H9 (cell line): ENCODE measurements around the gene AFDN. TPM values are rescaled to one million over a fixed set of nuclear protein-coding genes. Genes with fewer than 3 reads are reported as not detected.

Experiments
- DNase-seq: peaks from one replicate; pipeline ENCODE4 v3.0.0-alpha.2; 2017
- H2AFZ ChIP-seq: one replicate; pipeline ENCODE4 v1.6.1; 2013; ENCODE audit warnings: mild to moderate bottlenecking, low read length, control low read depth, moderate library complexity
- H2AK5ac ChIP-seq: 2 replicates; pipeline ENCODE4 v1.6.1; 2013; ENCODE audit warnings: low read length, control low read depth, mixed read lengths; ENCODE audit not compliant: insufficient read length
- H2BK120ac ChIP-seq: one replicate; pipeline ENCODE4 v1.6.1; 2013; ENCODE audit warnings: low read depth, mild to moderate bottlenecking, low read length, control low read depth, inconsistent platforms; ENCODE audit not compliant: poor library complexity, severe bottlenecking
- H2BK12ac ChIP-seq: 2 replicates; pipeline ENCODE4 v1.6.1; 2013; ENCODE audit warnings: low read length, control low read depth, mixed read lengths, low read depth; ENCODE audit not compliant: insufficient read length
- H2BK15ac ChIP-seq: 2 replicates; pipeline ENCODE4 v1.6.1; 2013; ENCODE audit warnings: low read depth, low read length, control low read depth
- H2BK20ac ChIP-seq: one replicate; pipeline ENCODE4 v1.6.1; 2013; ENCODE audit warnings: low read depth, mild to moderate bottlenecking, low read length, control low read depth, inconsistent platforms; ENCODE audit not compliant: poor library complexity, severe bottlenecking
- H2BK5ac ChIP-seq: 2 replicates; pipeline ENCODE4 v1.6.1; 2013; ENCODE audit warnings: low read length, control low read depth, mixed read lengths; ENCODE audit not compliant: insufficient read length
- H3K14ac ChIP-seq: 2 replicates; pipeline ENCODE4 v1.6.1; 2013; ENCODE audit warnings: low read length, control low read depth; ENCODE audit not compliant: insufficient read depth
- H3K18ac ChIP-seq: 2 replicates; pipeline ENCODE4 v1.6.1; 2013; ENCODE audit warnings: low read depth, mild to moderate bottlenecking, mixed read lengths, low read length, control low read depth; ENCODE audit not compliant: insufficient read length
- H3K23ac ChIP-seq: 2 replicates; pipeline ENCODE4 v1.6.1; 2013; ENCODE audit warnings: low read length, control low read depth, mixed read lengths, low read depth; ENCODE audit not compliant: insufficient read length
- H3K23me2 ChIP-seq: 2 replicates; pipeline ENCODE4 v1.6.1; 2013; ENCODE audit warnings: low read depth, mild to moderate bottlenecking, mixed read lengths, low read length, control low read depth; ENCODE audit not compliant: insufficient read length, poor library complexity, severe bottlenecking
- H3K27ac ChIP-seq: 2 replicates; pipeline ENCODE4 v1.5.1; 2013; ENCODE audit warnings: low read length, control low read depth, mixed read lengths, low read depth; ENCODE audit not compliant: insufficient read length
- H3K27me3 ChIP-seq: 2 replicates; pipeline ENCODE4 v1.6.1; 2013; ENCODE audit warnings: low read length, control low read depth, inconsistent platforms; ENCODE audit not compliant: insufficient read depth
- H3K4ac ChIP-seq: 2 replicates; pipeline ENCODE4 v1.6.1; 2013; ENCODE audit warnings: low read depth, mild to moderate bottlenecking, control low read depth, inconsistent platforms, low read length, moderate library complexity
- H3K4me1 ChIP-seq: 2 replicates; pipeline ENCODE4 v1.6.1; 2013; ENCODE audit warnings: low read length, control low read depth, inconsistent platforms; ENCODE audit not compliant: insufficient read depth
- H3K4me2 ChIP-seq: 2 replicates; pipeline ENCODE4 v1.6.1; 2013; ENCODE audit warnings: low read length, control low read depth, mixed read lengths; ENCODE audit not compliant: insufficient read length, insufficient read depth
- H3K56ac ChIP-seq: 2 replicates; pipeline ENCODE4 v1.6.1; 2013; ENCODE audit warnings: low read depth, mild to moderate bottlenecking, mixed read lengths, low read length, control low read depth; ENCODE audit not compliant: insufficient read length
- H3K79me1 ChIP-seq: 2 replicates; pipeline ENCODE4 v1.6.1; 2013; ENCODE audit warnings: low read depth, mild to moderate bottlenecking, moderate library complexity, low read length, control low read depth, inconsistent platforms; ENCODE audit not compliant: insufficient read depth, poor library complexity, severe bottlenecking
- H3K79me2 ChIP-seq: 2 replicates; pipeline ENCODE4 v1.6.1; 2013; ENCODE audit warnings: low read length, control low read depth, inconsistent platforms; ENCODE audit not compliant: insufficient read depth
- H3K9ac ChIP-seq: 2 replicates; pipeline ENCODE4 v1.6.1; 2013; ENCODE audit warnings: low read length, control low read depth, mixed read lengths; ENCODE audit not compliant: insufficient read length; ENCODE audit errors: extremely low read depth
- H3K9me3 ChIP-seq: one replicate; pipeline ENCODE4 v1.6.1; 2013; ENCODE audit warnings: low read depth, low read length, inconsistent platforms; ENCODE audit not compliant: control insufficient read depth
- H3T11ph ChIP-seq: one replicate; pipeline ENCODE4 v1.6.1; 2013; ENCODE audit warnings: mild to moderate bottlenecking, low read length, control low read depth, inconsistent platforms
- H4K20me1 ChIP-seq: one replicate; pipeline ENCODE4 v1.6.1; 2013; ENCODE audit not compliant: control insufficient read depth, insufficient read length, insufficient read depth
- H4K5ac ChIP-seq: 2 replicates; pipeline ENCODE4 v1.6.1; 2013; ENCODE audit warnings: low read depth, mild to moderate bottlenecking, mixed read lengths, low read length, control low read depth; ENCODE audit not compliant: insufficient read length
- H4K8ac ChIP-seq: replicated peaks from 2 replicates; pipeline ENCODE4 v1.6.1; 2013; ENCODE audit warnings: low read length, control low read depth, mixed read lengths, low read depth; ENCODE audit not compliant: insufficient read length
- H4K91ac ChIP-seq: 2 replicates; pipeline ENCODE4 v1.6.1; 2013; ENCODE audit warnings: low read depth, mild to moderate bottlenecking, moderate library complexity, mixed read lengths, low read length, control low read depth; ENCODE audit not compliant: insufficient read length
- H3K27ac Mint-ChIP-seq, 3 experiments: 2 replicates in 2 of 3; 3 replicates in 1 of 3; pipeline ENCODE4 v1.8.0; 2020 to 2021; ENCODE audit warnings: mixed read lengths in 3 of 3, mild to moderate bottlenecking in 1 of 3, moderate library complexity in 1 of 3
- H3K27me3 Mint-ChIP-seq: 2 replicates; pipeline ENCODE4 v1.8.0; 2021; ENCODE audit warnings: low read depth, mild to moderate bottlenecking, moderate library complexity, mixed read lengths
- H3K36me3 Mint-ChIP-seq, 3 experiments: 2 replicates in 2 of 3; 3 replicates in 1 of 3; pipeline ENCODE4 v1.8.0; 2020 to 2021; ENCODE audit warnings: low read depth in 3 of 3, mixed read lengths in 3 of 3; ENCODE audit not compliant: insufficient read depth in 1 of 3
- H3K4me1 Mint-ChIP-seq, 2 experiments: 2 replicates each; pipeline ENCODE4 v1.8.0; 2020; ENCODE audit warnings: mixed read lengths in 2 of 2
- H3K4me3 Mint-ChIP-seq, 2 experiments: 2 replicates in 1 of 2; 3 replicates in 1 of 2; pipeline ENCODE4 v1.8.0; 2020 to 2021; ENCODE audit warnings: mild to moderate bottlenecking in 2 of 2, mixed read lengths in 2 of 2, moderate library complexity in 1 of 2
- H3K9me3 Mint-ChIP-seq, 2 experiments: 2 replicates in 1 of 2; 3 replicates in 1 of 2; pipeline ENCODE4 v1.8.0; 2020; ENCODE audit warnings: mild to moderate bottlenecking in 2 of 2, mixed read lengths in 2 of 2, moderate library complexity in 1 of 2
- WGBS: extraction: QIAGEN DNeasy Blood & Tissue Kit; methylation state at CpG from one replicate; pipeline ENCODE4 v1.1.7; 2013; ENCODE audit warnings: missing lambda C conversion rate, low lambda C conversion rate, mixed read lengths; ENCODE audit not compliant: insufficient read length; ENCODE audit errors: extremely low coverage; 5-methylcytosine and 5-hydroxymethylcytosine counted together
- total RNA-seq: library from RNA; stranded (reverse); gene quantifications from 2 replicates; pipeline ENCODE4 v1.2.1, GENCODE V29; 2021
- TF ChIP-seq, protein P1 (sequence below): fragments of 200-600 bp; sonication (generic); conservative IDR thresholded peaks from 3 replicates; pipeline ENCODE4 v1.8.0; 2021; ENCODE audit warnings: antibody characterized with exemption, mild to moderate bottlenecking

Gene AFDN
- total RNA-seq, 1 experiment from 2014 or later = 157 TPM

DNA sequence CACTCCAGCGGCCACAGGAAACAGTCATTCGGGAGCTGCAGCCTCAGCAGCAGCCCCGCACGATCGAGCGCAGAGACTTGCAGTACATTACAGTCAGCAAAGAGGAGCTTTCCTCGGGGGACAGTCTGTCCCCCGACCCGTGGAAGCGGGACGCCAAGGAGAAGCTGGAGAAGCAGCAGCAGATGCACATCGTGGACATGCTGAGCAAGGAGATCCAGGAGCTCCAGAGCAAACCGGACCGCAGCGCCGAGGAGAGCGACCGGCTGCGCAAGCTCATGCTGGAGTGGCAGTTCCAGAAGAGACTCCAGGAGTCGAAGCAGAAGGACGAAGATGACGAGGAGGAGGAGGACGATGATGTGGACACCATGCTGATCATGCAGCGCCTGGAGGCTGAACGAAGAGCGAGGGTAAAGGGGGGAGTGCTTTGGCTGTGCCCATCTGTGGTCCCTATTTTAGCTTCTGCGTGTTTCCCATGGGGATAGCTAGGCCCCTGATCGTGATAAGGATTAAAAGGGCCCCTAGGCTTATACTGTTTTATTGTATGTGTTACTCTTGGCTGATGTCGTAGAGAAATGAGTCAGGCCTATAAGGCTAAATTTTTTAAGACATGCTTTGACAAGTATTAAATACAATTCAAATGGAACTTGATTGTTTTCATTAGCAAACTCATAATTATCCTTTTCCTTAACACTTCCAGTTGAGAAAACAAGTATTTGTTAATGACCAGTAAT lies 125.2 kb downstream of the AFDN start:
- Histone ChIP-seq H3K23ac (no peak overlapping the region), H3K4me2 (no peak overlapping the region), H4K20me1 (no peaks in the 10 kb centered on the region), H3K14ac (no peak overlapping the region), H3K27ac (no peak overlapping the region), H2AK5ac (no peak overlapping the region), H3K23me2 (no peaks in the 10 kb centered on the region), H3K18ac (no peak overlapping the region), H3K4me1 (no peaks in the 10 kb centered on the region), H2BK20ac (no peak overlapping the region), H2AFZ (no peak overlapping the region), H4K8ac (no peak overlapping the region), H3K79me1 (peaks cover 2% of the 10 kb centered on the region), H3K56ac (no peak overlapping the region), H3K79me2 (no peaks in the 10 kb centered on the region), H3T11ph (no peak overlapping the region), H3K9me3 (no peaks in the 10 kb centered on the region), H4K5ac (no peak overlapping the region), H3K27me3 (no peaks in the 10 kb centered on the region), H3K4ac (no peak overlapping the region), H4K91ac (no peak overlapping the region), H2BK12ac (no peak overlapping the region), H2BK5ac (no peak overlapping the region), H3K9ac (no peak overlapping the region), H2BK120ac (no peak overlapping the region), H2BK15ac (no peak overlapping the region)
- no peak overlapping the region for H3K4me3 Mint-ChIP-seq
- TF ChIP-seq, protein P1, sequence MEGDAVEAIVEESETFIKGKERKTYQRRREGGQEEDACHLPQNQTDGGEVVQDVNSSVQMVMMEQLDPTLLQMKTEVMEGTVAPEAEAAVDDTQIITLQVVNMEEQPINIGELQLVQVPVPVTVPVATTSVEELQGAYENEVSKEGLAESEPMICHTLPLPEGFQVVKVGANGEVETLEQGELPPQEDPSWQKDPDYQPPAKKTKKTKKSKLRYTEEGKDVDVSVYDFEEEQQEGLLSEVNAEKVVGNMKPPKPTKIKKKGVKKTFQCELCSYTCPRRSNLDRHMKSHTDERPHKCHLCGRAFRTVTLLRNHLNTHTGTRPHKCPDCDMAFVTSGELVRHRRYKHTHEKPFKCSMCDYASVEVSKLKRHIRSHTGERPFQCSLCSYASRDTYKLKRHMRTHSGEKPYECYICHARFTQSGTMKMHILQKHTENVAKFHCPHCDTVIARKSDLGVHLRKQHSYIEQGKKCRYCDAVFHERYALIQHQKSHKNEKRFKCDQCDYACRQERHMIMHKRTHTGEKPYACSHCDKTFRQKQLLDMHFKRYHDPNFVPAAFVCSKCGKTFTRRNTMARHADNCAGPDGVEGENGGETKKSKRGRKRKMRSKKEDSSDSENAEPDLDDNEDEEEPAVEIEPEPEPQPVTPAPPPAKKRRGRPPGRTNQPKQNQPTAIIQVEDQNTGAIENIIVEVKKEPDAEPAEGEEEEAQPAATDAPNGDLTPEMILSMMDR = no peak
- peaks cover 47 to 71% (median 69%) of the 10 kb centered on the region in 3 experiments; a peak in 6 of 7 replicates for H3K36me3 Mint-ChIP-seq
- H3K27me3 Mint-ChIP-seq = no peaks in the 10 kb centered on the region
- peak overlapping the region in 2 of 3 experiments; percentile 48 to 53; a peak in 1 of 7 replicates for H3K27ac Mint-ChIP-seq
- WGBS = no CpG with 5 or more reads among the region's 29 CpGs
- H3K4me1 Mint-ChIP-seq = no peaks in the 10 kb centered on the region
- DNase-seq = no peak
- H3K9me3 Mint-ChIP-seq = no peaks in the 10 kb centered on the region
